Measurements from ENCODE around the gene PLCD1.

DNA sequence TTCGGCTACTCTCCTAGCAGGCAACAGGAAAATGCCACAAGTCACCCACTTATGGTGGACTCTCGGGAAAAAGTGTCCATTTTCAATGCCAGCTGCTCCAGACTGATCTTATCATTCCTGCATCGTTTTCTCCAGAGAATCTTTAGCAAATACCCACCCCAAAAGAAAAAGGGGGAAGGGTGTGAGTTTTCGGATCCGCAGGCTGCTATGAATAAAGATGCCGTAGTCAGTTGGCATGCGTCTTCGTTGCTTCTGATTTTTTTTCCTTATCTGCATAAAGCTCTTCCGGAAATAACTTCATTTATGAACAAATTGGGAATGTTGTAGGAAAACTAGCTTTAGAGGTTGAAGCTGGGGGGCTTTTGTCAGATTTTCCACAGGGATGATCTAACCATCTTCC lies 61.2 kb downstream of the PLCD1 start:
- TF ChIP-seq, protein P1, sequence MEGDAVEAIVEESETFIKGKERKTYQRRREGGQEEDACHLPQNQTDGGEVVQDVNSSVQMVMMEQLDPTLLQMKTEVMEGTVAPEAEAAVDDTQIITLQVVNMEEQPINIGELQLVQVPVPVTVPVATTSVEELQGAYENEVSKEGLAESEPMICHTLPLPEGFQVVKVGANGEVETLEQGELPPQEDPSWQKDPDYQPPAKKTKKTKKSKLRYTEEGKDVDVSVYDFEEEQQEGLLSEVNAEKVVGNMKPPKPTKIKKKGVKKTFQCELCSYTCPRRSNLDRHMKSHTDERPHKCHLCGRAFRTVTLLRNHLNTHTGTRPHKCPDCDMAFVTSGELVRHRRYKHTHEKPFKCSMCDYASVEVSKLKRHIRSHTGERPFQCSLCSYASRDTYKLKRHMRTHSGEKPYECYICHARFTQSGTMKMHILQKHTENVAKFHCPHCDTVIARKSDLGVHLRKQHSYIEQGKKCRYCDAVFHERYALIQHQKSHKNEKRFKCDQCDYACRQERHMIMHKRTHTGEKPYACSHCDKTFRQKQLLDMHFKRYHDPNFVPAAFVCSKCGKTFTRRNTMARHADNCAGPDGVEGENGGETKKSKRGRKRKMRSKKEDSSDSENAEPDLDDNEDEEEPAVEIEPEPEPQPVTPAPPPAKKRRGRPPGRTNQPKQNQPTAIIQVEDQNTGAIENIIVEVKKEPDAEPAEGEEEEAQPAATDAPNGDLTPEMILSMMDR (IDR thresholded peaks at IDR 0.05) = no peak
- no peak for TF ChIP-seq POLR2A (IDR thresholded peaks at IDR 0.05)

Data from uterus (tissue), 2 donors.